ENCODE measurements around the gene TOMM7.
A peak's percentile ranks its signal among the peaks of the same experiment; 100 is the strongest.
"Not testable (repeated sequence)": the region's sequence is repeated elsewhere in the genome, so short reads cannot be mapped to it uniquely, and the experiment has no call there.

Gene TOMM7

GRCh38 chr7:22853674-22854157 lies 31.1 kb upstream of the TOMM7 start:
- DNase-seq (ENCODE audit: low spot score): peak; percentile 90

GRCh38 chr7:22853138-22853537 lies 30.5 kb upstream of the TOMM7 start:
- no peak for DNase-seq (ENCODE audit: low spot score)

GRCh38 chr7:22851145-22851544 lies 28.5 kb upstream of the TOMM7 start:
- no peak for DNase-seq (ENCODE audit: low spot score)

- DNase-seq (ENCODE audit: low spot score): not testable (repeated sequence)
These were observed 27.7 kb upstream of the TOMM7 start for GRCh38 chr7:22850394-22850793.

GRCh38 chr7:22849662-22850061 lies 27.0 kb upstream of the TOMM7 start:
- no peak for DNase-seq (ENCODE audit: low spot score)

- DNase-seq (ENCODE audit: low spot score): no peak
These were observed 26.5 kb upstream of the TOMM7 start for GRCh38 chr7:22849172-22849571.

GRCh38 chr7:22846961-22847360 lies 24.3 kb upstream of the TOMM7 start:
- DNase-seq (ENCODE audit: low spot score): no peak

- no peak for DNase-seq (ENCODE audit: low spot score)
These were observed 22.7 kb upstream of the TOMM7 start for GRCh38 chr7:22845221-22845834.

- no peak for DNase-seq (ENCODE audit: low spot score)
These were observed 21.1 kb upstream of the TOMM7 start for GRCh38 chr7:22843681-22844309.

GRCh38 chr7:22842973-22843372 lies 20.3 kb upstream of the TOMM7 start:
- DNase-seq (ENCODE audit: low spot score): no peak

GRCh38 chr7:22842383-22842941 lies 19.8 kb upstream of the TOMM7 start:
- no peak for DNase-seq (ENCODE audit: low spot score)

- DNase-seq (ENCODE audit: low spot score): no peak
These were observed 19.3 kb upstream of the TOMM7 start for GRCh38 chr7:22841954-22842353.

- no peak for DNase-seq (ENCODE audit: low spot score)
These were observed 14.7 kb upstream of the TOMM7 start for GRCh38 chr7:22837308-22837707.

GRCh38 chr7:22836506-22836905 lies 13.9 kb upstream of the TOMM7 start:
- DNase-seq (ENCODE audit: low spot score): not testable (repeated sequence)

- DNase-seq (ENCODE audit: low spot score): no peak
These were observed 11.3 kb upstream of the TOMM7 start for GRCh38 chr7:22833957-22834356.

GRCh38 chr7:22833113-22833855 lies 10.6 kb upstream of the TOMM7 start:
- no peak for DNase-seq (ENCODE audit: low spot score)

- DNase-seq (ENCODE audit: low spot score): no peak
These were observed 9.8 kb upstream of the TOMM7 start for GRCh38 chr7:22832401-22832800.

GRCh38 chr7:22831602-22832305 lies 9.1 kb upstream of the TOMM7 start:
- DNase-seq (ENCODE audit: low spot score): no peak

GRCh38 chr7:22827563-22827962 lies 4.9 kb upstream of the TOMM7 start:
- peak; percentile 80 for DNase-seq (ENCODE audit: low spot score)

- no peak for DNase-seq (ENCODE audit: low spot score)
These were observed 3.9 kb upstream of the TOMM7 start for GRCh38 chr7:22826593-22826992.

- no peak for DNase-seq (ENCODE audit: low spot score)
These were observed 2.1 kb upstream of the TOMM7 start for GRCh38 chr7:22824760-22825159.

GRCh38 chr7:22823142-22823497 lies 471 bp upstream of the TOMM7 start:
- DNase-seq (ENCODE audit: low spot score): no peak

Measured in NAMALWA (cell line).